ENCODE results near the gene S100PBP.
A peak's percentile ranks its signal among the peaks of the same experiment; 100 is the strongest.

S100PBP gene

GRCh38 chr1:32817159-32817814 lies at the start of gene S100PBP, which contains the start of gene YARS1:
Gene S100PBP, plus strand, starts transcription at chr1:32817653. Its CDS starts 8,447 bp downstream, at chr1:32826100.
Gene YARS1, minus strand, starts transcription at chr1:32817358. Its CDS starts 114 bp downstream, at chr1:32817244.
- intact Hi-C loops (cut with DNase I) = loop anchor here (5.0 kb wide), 1 partner anchor 55 kb away; the partner anchor contains the start of gene FNDC5

DNA sequence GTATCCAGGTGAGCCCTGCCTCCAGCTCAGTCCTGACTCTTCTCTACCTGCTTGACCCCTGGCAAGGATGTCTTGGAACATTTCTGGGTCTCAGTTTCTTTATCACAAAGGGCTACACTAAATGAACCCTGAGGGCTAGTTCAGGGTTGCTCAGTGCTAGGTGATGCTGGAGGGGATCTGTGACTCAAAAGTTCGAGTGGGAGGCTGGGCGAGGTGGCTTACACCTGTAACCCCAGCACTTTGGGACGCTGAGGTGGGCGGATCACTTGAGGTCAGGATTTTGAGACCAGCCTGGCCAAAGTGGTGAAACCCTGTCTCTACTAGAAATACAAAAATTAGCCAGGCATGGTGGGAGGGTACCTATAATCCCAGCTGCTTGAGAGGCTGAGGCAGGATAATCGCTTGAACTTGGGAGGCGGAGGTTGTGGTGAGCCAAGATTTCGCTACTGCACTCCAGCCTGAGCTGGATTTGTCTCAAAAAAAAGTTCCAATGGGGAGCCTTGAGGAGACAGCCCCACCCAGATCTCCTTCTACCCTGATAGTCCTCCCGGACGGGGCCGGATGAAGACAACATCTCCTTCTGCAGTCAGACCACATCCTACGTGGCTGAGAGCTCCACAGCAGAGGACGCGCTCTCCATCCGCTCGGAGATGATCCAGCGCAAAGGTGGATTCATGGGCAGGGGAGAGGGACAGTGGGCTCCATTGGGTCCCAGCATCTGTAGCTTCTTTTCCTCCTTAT lies 49.2 kb upstream of the S100PBP start:
- no peak for DNase-seq
- intact Hi-C loops (cut with DNase I) = no loop called here

More at GRCh38 chr1:32817159-32817814, at the start of gene S100PBP, which contains the start of gene YARS1:
- peak; percentile 97 to 100 (median 100) for DNase-seq

DNA sequence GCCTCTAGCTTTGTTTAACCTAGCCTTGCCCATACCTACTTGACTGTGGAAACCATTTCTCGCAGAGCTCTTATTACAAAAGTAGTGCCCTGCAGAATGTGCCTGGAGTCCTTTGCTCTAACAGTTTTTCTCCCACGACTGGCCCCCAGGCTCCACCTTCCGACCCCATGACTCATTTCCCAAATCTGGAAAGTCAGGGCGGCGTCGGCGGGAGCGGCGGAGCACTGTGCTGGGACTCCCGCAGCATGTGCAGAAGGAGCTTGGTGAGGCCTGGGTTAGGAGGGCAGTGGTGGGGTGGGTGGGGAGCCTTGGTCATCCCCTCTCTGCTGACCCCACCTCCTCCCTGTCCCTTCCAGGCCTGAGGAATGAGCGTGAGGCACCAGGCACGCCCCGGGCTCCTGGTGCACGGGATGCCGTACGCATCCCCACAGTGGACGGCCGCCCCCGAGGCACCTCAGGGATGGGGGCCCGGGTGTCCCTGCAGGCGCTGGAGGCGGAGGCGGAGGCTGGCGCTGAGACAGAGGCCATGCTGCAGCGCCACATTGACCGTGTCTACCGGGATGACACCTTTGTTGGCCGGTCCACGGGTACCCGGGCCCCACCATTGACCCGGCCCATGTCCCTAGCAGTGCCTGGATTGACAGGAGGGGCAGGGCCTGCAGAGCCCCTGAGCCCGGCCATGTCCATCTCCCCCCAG lies 47.8 kb upstream of the S100PBP start:
- peak in 36 of 42 donors; percentile 27 to 77 (median 55) for DNase-seq
- intact Hi-C loops (cut with DNase I) = no loop called here

DNA sequence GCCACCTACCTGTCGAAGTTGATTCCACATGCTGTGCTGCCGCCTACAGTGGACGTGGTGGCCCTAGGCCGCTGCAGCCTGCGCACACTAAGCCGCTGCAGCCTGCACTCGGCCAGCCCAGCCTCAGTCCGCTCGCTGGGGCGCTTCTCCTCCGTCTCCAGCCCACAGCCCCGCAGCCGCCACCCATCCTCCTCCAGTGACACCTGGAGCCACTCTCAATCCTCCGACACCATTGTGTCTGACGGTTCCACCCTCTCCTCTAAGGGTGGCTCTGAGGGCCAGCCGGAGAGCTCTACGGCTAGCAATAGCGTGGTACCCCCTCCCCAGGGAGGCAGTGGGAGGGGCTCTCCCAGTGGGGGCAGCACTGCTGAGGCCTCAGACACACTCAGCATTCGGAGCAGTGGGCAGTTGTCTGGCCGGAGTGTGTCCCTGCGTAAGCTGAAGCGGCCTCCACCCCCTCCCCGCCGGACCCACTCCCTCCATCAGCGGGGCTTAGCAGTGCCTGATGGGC lies 47.2 kb upstream of the S100PBP start:
- intact Hi-C loops (cut with DNase I) = no loop called here
- DNase-seq = no peak

DNA sequence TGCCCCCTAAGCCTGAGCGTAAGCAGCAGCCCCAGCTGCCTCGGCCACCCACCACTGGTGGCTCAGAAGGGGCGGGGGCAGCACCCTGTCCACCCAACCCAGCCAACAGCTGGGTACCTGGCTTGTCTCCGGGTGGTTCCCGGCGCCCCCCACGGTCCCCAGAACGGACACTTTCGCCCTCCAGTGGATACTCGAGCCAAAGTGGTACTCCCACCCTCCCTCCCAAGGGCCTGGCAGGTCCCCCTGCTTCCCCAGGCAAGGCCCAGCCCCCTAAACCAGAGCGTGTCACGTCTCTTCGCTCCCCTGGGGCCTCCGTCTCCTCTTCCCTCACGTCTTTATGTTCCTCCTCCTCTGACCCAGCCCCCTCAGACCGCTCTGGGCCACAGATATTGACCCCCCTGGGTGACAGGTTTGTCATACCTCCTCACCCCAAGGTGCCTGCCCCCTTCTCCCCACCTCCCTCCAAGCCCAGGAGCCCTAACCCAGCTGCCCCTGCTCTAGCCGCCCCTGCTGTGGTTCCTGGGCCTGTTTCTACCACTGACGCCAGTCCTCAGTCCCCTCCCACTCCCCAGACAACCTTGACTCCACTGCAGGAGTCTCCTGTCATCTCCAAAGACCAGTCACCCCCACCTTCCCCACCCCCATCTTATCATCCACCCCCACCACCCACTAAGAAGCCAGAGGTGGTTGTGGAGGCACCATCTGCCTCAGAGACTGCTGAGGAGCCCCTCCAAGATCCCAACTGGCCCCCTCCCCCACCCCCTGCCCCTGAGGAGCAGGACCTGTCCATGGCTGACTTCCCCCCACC lies 46.5 kb upstream of the S100PBP start:
- intact Hi-C loops (cut with DNase I) = no loop called here
- DNase-seq = no peak

GRCh38 chr1:32771561-32772280 lies 45.7 kb upstream of the S100PBP start:
- intact Hi-C loops (cut with DNase I) = no loop called here
- no peak for DNase-seq

DNA sequence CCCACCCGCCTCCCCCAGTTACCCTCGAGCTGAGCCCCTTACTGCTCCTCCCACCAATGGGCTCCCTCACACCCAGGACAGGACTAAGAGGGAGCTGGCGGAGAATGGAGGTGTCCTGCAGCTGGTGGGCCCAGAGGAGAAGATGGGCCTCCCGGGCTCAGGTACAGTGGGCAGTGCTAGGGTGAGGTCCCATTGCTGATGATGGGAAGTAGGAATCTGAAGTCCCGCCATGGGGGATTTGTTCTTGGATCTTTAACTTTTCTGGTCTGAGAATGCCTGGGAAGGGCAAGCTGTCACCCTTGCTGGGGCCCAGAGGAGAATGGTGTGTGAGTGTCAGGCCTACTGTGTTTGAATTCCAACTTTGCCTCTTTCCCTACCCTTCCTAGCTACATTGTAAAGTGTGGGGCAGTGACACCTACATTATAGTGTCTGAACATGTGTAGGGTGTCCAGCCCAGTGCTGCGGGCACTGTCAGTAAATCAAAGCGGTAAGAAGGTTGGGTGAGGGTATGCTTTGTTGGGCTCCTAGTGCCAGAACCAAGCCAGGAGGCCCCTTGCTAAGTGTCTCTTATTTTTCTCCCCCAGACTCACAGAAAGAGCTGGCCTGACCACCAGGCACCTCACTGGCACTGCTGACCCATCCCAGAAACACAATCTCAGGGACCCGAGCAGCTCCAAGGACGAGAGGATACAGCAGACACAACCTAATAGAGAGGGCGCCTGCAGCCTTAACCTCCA lies 45.0 kb upstream of the S100PBP start:
- no peak for DNase-seq
- intact Hi-C loops (cut with DNase I) = no loop called here

DNA sequence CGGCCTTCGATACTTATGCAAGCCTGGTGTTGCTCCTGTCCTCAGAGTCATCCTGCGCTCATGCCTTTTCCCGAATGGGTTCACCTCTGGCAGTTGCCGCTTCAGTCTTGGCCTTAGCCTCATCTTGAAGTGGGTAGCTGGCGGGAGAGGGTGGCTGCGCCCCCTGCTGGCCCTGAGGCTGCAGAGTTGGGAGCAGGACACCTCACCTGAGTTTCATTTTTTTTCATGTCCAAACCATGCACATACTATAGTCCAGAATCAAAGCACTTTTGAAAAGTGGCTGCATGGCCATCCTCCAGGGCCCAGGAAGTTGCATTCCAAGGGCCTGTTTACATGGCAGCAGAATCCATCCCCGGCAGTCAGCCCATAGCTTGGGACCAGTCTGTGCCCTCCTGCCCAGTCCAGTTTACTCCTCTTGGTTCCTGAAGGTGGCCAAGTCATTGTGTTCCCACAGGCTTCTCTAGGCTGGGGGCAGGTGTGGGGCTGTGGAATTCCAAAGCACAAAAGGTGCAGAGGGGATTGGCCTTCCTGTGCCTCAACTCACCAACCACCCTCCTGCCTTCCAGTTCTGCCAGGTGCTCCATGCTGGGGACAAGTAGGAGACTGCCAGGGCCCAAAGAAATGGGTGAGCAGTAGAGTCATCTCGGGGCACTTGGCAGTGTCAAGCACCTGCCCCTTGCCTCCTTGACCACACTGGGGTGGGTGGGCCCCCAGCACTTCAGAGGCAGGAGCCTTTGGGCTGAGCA lies 44.3 kb upstream of the S100PBP start:
- DNase-seq = peak; percentile 59 to 91 (median 82)
- intact Hi-C loops (cut with DNase I) = no loop called here

DNA sequence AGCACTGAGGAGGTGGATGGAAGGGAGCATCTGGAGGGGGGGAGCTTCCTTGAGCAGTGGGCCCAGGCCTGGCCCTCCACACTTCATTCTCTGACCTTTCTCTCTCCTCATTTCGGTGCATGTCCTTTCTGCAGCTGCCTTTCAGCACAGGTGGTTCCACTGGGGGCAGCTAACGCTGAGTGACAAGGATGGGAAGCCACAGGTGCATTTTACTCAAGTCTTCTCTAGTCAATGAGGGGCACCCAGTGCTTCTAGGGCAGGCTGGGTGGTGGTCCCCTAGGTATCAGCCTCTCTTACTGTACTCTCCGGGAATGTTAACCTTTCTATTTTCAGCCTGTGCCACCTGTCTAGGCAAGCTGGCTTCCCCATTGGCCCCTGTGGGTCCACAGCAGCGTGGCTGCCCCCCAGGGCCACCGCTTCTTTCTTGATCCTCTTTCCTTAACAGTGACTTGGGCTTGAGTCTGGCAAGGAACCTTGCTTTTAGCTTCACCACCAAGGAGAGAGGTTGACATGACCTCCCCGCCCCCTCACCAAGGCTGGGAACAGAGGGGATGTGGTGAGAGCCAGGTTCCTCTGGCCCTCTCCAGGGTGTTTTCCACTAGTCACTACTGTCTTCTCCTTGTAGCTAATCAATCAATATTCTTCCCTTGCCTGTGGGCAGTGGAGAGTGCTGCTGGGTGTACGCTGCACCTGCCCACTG lies 43.5 kb upstream of the S100PBP start:
- no peak for DNase-seq
- intact Hi-C loops (cut with DNase I) = no loop called here

DNA sequence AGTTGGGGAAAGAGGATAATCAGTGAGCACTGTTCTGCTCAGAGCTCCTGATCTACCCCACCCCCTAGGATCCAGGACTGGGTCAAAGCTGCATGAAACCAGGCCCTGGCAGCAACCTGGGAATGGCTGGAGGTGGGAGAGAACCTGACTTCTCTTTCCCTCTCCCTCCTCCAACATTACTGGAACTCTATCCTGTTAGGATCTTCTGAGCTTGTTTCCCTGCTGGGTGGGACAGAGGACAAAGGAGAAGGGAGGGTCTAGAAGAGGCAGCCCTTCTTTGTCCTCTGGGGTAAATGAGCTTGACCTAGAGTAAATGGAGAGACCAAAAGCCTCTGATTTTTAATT lies 43.0 kb upstream of the S100PBP start:
- intact Hi-C loops (cut with DNase I) = no loop called here
- no peak for DNase-seq

- intact Hi-C loops (cut with DNase I) = no loop called here
- no peak for DNase-seq
These were observed 42.4 kb upstream of the S100PBP start for GRCh38 chr1:32774950-32775634.

DNA sequence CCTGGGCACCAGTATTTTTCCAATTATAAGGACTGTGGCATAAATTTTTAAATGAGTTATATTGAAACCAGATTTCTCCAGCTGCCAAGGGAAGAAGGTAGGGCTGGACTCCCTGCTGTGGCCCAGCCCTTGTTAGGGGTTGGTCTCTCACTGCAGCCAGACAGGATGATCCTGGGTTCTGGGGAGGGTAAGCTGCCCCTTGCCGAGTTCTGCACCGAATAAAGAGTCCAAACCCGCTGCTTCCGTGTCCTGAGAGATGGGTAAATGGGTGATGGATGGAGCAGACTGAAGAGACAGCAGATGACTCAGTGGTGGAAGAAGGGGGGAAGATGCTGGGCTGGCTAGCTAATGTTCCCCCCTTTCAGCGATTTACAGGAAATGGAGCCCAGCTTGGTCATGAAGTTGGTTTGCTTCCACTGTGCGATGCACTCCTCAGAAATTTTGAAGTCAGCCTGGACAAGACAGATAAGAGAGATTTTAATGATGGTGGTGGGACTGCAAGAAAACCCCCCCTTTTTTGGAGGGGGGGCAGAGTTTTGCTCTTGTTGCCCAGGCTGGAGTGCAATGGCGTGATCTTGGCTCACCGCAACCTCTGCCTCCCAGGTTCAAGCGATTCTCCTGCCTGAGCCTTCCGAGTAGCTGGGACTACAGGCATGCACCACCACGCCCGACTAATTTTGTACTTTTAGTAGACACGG lies 41.7 kb upstream of the S100PBP start:
- intact Hi-C loops (cut with DNase I) = no loop called here
- no peak for DNase-seq

GRCh38 chr1:32779242-32779641 lies 38.2 kb upstream of the S100PBP start:
- intact Hi-C loops (cut with DNase I) = no loop called here
- peak in 1 of 42 donors; percentile 5 for DNase-seq

- intact Hi-C loops (cut with DNase I) = no loop called here
- DNase-seq = peak in 1 of 42 donors; percentile 8
These were observed 37.4 kb upstream of the S100PBP start for GRCh38 chr1:32780005-32780404.

DNA sequence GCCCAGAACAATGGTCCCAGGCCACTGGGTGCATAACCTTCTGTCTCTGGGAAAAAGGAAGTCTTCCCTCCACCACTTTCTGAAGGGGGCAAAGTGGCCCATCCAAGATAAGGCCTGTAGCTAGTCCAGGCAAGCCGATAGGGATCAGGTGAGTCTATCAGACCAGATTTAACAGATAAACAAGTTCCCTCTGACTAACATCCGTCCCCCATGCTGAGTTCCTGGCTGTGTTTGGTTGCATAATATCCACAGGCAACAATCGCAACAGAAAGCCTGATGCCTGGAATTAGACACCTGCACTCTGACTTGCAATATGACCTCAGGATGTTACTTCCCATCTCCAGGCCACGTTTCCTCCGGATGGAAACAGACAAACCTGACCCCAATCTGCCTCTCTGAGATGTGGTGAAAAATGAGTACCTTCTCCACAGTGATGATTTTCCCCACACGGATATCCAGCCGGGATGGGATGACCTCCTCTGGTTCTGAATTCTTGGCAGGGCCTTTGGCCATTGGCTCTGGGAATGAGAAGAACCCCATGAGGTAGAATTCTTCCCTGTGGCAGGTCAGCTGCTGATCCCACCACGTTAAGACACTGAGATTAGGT lies 36.7 kb upstream of the S100PBP start:
- intact Hi-C loops (cut with DNase I) = no loop called here

More for the DNA sequence above, 36.7 kb upstream of the S100PBP start:
- peak in 1 of 42 donors; percentile 18 for DNase-seq
